ENCODE measurements around the gene TWIST2. TPM values are rescaled to one million over a fixed set of nuclear protein-coding genes. Genes with fewer than 3 reads are reported as not detected.

The TWIST2 gene
- total and polyA plus RNA-seq, 10 of the 15 experiments (the other 5 are each of a cell fraction or from before 2014, with no cell fraction given): not detected

DNA sequence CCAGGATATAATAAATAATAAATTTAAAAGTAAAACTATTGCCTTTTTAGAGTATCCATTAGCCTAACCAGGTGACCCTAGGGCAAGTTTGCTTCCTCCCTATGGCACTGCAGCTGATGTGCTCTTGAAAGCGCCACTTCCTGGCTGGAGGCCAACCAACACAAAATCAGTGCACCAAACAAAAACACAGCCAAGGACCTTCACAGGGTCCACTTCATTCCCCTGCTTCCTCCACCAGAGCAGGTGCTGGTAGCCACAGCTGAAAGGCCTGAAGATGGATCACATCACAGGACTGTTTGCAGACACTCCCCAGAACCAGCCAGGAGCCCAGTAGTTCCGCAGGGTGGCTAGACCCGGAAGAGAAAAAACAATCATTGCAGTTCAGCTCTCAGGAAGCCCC, 108.8 kb downstream of the TWIST2 start:
- no peaks in the 10 kb centered on the region; a peak in 1 of 4 replicates for H3K27me3 ChIP-seq (replicated peaks in 1 of 2; ENCODE audit: control insufficient read depth in 2 of 2, insufficient read depth in 2 of 2, low read length in 1 of 2)
- H3K36me3 ChIP-seq (ENCODE audit: control insufficient read depth in 2 of 2, insufficient read depth in 2 of 2, low read length in 1 of 2): no peaks in the 10 kb centered on the region
- FAIRE-seq (no peak), DNase-seq (ENCODE audit: low read depth, low spot score) (no peak), ATAC-seq (no peak)
- intact Hi-C loops (cut with micrococcal nuclease; ENCODE audit: unreplicated experiment): no loop called here
- no peaks in the 10 kb centered on the region; the same call in 2 of the 3 replicates for H3K9me3 ChIP-seq (replicated peaks; ENCODE audit: control insufficient read depth, insufficient read depth, low read length)
- no peak overlapping the region for H3K4me3 ChIP-seq
- ChIA-PET RAD21 (ENCODE audit: unreplicated experiment) (no interaction called here), CTCF (no interaction called here), POLR2A (no interaction called here), SMC1A (ENCODE audit: uncharacterized antibody, unreplicated experiment) (no interaction called here)
- no peak overlapping the region for H3K27ac ChIP-seq (ENCODE audit: control insufficient read depth, insufficient read depth)
- TF ChIP-seq, protein P1, sequence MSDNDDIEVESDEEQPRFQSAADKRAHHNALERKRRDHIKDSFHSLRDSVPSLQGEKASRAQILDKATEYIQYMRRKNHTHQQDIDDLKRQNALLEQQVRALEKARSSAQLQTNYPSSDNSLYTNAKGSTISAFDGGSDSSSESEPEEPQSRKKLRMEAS (IDR thresholded peaks at IDR 0.05; ENCODE audit: low read depth, low read length): no peak
- TF ChIP-seq CHD2 (IDR thresholded peaks at IDR 0.05; ENCODE audit: borderline replicate concordance, low read depth, low read length): no peak
- no peak for TF ChIP-seq RFX5 (IDR thresholded peaks at IDR 0.05; ENCODE audit: low read depth, low read length)
- no peak for TF ChIP-seq EGR1 (IDR thresholded peaks at IDR 0.05; ENCODE audit: borderline replicate concordance in 1 of 2, low read depth in 2 of 2, low read length in 2 of 2)
- TF ChIP-seq POLR2AphosphoS2 (IDR thresholded peaks at IDR 0.05; ENCODE audit: low read depth, low read length): no peak
- TF ChIP-seq SUZ12 (IDR thresholded peaks at IDR 0.05; ENCODE audit: unreplicated experiment): no peak
- TF ChIP-seq CBFB (IDR thresholded peaks at IDR 0.05; ENCODE audit: low read depth): no peak
- TF ChIP-seq, protein P2, sequence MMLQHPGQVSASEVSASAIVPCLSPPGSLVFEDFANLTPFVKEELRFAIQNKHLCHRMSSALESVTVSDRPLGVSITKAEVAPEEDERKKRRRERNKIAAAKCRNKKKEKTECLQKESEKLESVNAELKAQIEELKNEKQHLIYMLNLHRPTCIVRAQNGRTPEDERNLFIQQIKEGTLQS (IDR thresholded peaks at IDR 0.05; ENCODE audit: borderline replicate concordance, extremely low read depth, low read depth, low read length): no peak
- TF ChIP-seq CHD1 (IDR thresholded peaks at IDR 0.05; ENCODE audit: low read depth, low read length): no peak
- TF ChIP-seq POLR2A (IDR thresholded peaks at IDR 0.05; ENCODE audit: low read depth, low read length): no peak
- TF ChIP-seq, protein P3, sequence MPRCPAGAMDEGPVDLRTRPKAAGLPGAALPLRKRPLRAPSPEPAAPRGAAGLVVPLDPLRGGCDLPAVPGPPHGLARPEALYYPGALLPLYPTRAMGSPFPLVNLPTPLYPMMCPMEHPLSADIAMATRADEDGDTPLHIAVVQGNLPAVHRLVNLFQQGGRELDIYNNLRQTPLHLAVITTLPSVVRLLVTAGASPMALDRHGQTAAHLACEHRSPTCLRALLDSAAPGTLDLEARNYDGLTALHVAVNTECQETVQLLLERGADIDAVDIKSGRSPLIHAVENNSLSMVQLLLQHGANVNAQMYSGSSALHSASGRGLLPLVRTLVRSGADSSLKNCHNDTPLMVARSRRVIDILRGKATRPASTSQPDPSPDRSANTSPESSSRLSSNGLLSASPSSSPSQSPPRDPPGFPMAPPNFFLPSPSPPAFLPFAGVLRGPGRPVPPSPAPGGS (IDR thresholded peaks at IDR 0.05; ENCODE audit: borderline replicate concordance, insufficient read depth, low read depth, low read length, poor library complexity, severe bottlenecking): no peak
- no peak for TF ChIP-seq NBN (IDR thresholded peaks at IDR 0.05)
- TF ChIP-seq ATF7 (IDR thresholded peaks at IDR 0.05; ENCODE audit: low read depth): no peak
- no peak for TF ChIP-seq DPF2 (IDR thresholded peaks at IDR 0.05)
- TF ChIP-seq POU2F2 (IDR thresholded peaks at IDR 0.05; ENCODE audit: borderline replicate concordance, low read depth, low read length): no peak
- 44% methylated on average over 3 of the region's 3 CpGs for WGBS (ENCODE audit: insufficient coverage, insufficient replicate concordance, low lambda C conversion rate, missing lambda C conversion rate)
- BruUV-seq (replicated peaks): no TSS peak
- H3K9ac ChIP-seq (ENCODE audit: control insufficient read depth, insufficient read depth, low read length): no peak overlapping the region
- H2AFZ ChIP-seq (ENCODE audit: control insufficient read depth, low read depth, low read length): no peak overlapping the region
- no peak overlapping the region for H3K4me2 ChIP-seq (ENCODE audit: control insufficient read depth, insufficient read depth)
- in situ Hi-C loops (cut with MboI): no loop called here
- H3K4me1 ChIP-seq (ENCODE audit: control insufficient read depth, insufficient read depth, low read length): no peaks in the 10 kb centered on the region
- no peaks in the 10 kb centered on the region for H3K79me2 ChIP-seq (ENCODE audit: control insufficient read depth, insufficient read depth, low read length)
- H4K20me1 ChIP-seq (ENCODE audit: control insufficient read depth, insufficient read depth): no peaks in the 10 kb centered on the region
